ENCODE results near the gene ADARB2.

ADARB2 gene

GRCh38 chr10:1193561-1193960 is 543.8 kb downstream of the ADARB2 start:
- H3K36me3 ChIP-seq (ENCODE audit: low read depth), result no peaks in the 10 kb centered on the region
- H3K4me1 ChIP-seq (ENCODE audit: insufficient read depth, poor library complexity, severe bottlenecking), result no peaks in the 10 kb centered on the region
- H3K4me3 ChIP-seq (ENCODE audit: severe bottlenecking), result no peak overlapping the region
- no peak for TF ChIP-seq CTCF (IDR thresholded peaks at IDR 0.05; ENCODE audit: poor library complexity, severe bottlenecking)
- H3K9me3 ChIP-seq (ENCODE audit: severe bottlenecking), result no peaks in the 10 kb centered on the region
- H3K27ac ChIP-seq (ENCODE audit: poor library complexity, severe bottlenecking), result no peak overlapping the region
- DNase-seq (ENCODE audit: low spot score), result no peak
- no peak for ATAC-seq (ENCODE audit: low read depth)
- H3K27me3 ChIP-seq (ENCODE audit: insufficient read depth, poor library complexity, severe bottlenecking), result no peaks in the 10 kb centered on the region

GRCh38 chr10:1191752-1192151 is 545.6 kb downstream of the ADARB2 start:
- H3K4me1 ChIP-seq (ENCODE audit: insufficient read depth, poor library complexity, severe bottlenecking), result peaks cover 3% of the 10 kb centered on the region
- H3K27ac ChIP-seq (ENCODE audit: poor library complexity, severe bottlenecking), result no peak overlapping the region
- H3K9me3 ChIP-seq (ENCODE audit: severe bottlenecking), result no peaks in the 10 kb centered on the region
- H3K36me3 ChIP-seq (ENCODE audit: low read depth), result no peaks in the 10 kb centered on the region
- ATAC-seq (ENCODE audit: low read depth) (no peak), DNase-seq (ENCODE audit: low spot score) (no peak)
- no peaks in the 10 kb centered on the region for H3K27me3 ChIP-seq (ENCODE audit: insufficient read depth, poor library complexity, severe bottlenecking)
- TF ChIP-seq CTCF (IDR thresholded peaks at IDR 0.05; ENCODE audit: poor library complexity, severe bottlenecking), result no peak
- no peak overlapping the region for H3K4me3 ChIP-seq (ENCODE audit: severe bottlenecking)

- H3K27me3 ChIP-seq (ENCODE audit: insufficient read depth, poor library complexity, severe bottlenecking), result no peaks in the 10 kb centered on the region
- peaks cover 3% of the 10 kb centered on the region for H3K4me1 ChIP-seq (ENCODE audit: insufficient read depth, poor library complexity, severe bottlenecking)
- no peak for TF ChIP-seq CTCF (IDR thresholded peaks at IDR 0.05; ENCODE audit: poor library complexity, severe bottlenecking)
- H3K27ac ChIP-seq (ENCODE audit: poor library complexity, severe bottlenecking), result no peak overlapping the region
- no peaks in the 10 kb centered on the region for H3K36me3 ChIP-seq (ENCODE audit: low read depth)
- no peak overlapping the region for H3K4me3 ChIP-seq (ENCODE audit: severe bottlenecking)
- ATAC-seq (ENCODE audit: low read depth), result no peak
- H3K9me3 ChIP-seq (ENCODE audit: severe bottlenecking), result no peaks in the 10 kb centered on the region
- no peak for DNase-seq (ENCODE audit: low spot score)
Measured at GRCh38 chr10:1190791-1191490, 546.4 kb downstream of the ADARB2 start.

GRCh38 chr10:1190052-1190395 is 547.3 kb downstream of the ADARB2 start:
- Histone ChIP-seq H3K27me3 (ENCODE audit: insufficient read depth, poor library complexity, severe bottlenecking) (no peaks in the 10 kb centered on the region), H3K27ac (ENCODE audit: poor library complexity, severe bottlenecking) (no peak overlapping the region), H3K4me3 (ENCODE audit: severe bottlenecking) (no peak overlapping the region), H3K9me3 (ENCODE audit: severe bottlenecking) (no peaks in the 10 kb centered on the region), H3K36me3 (ENCODE audit: low read depth) (no peaks in the 10 kb centered on the region), H3K4me1 (ENCODE audit: insufficient read depth, poor library complexity, severe bottlenecking) (peaks cover 3% of the 10 kb centered on the region)
- no peak for DNase-seq (ENCODE audit: low spot score)
- ATAC-seq (ENCODE audit: low read depth), result no peak
- TF ChIP-seq CTCF (IDR thresholded peaks at IDR 0.05; ENCODE audit: poor library complexity, severe bottlenecking), result no peak

Measured in RWPE2 (cell line).